HG03565 (cell line): ENCODE measurements around the gene OXLD1.

Experiments
- ATAC-seq: cut with Tn5 transposase; IDR thresholded peaks from one replicate; pipeline ENCODE4 v1.9.1; 2021; ENCODE audit warnings: mild to moderate bottlenecking, moderate library complexity; ENCODE audit not compliant: unreplicated experiment

OXLD1 gene

GRCh38 chr17:81702934-81703746, 36.7 kb upstream of the OXLD1 start, which contains the start of gene MRPL12:
TSS of gene MRPL12 (plus strand) at chr17:81703367. CDS start at chr17:81703502, 135 bp downstream.
- peak; percentile 76 for ATAC-seq

DNA sequence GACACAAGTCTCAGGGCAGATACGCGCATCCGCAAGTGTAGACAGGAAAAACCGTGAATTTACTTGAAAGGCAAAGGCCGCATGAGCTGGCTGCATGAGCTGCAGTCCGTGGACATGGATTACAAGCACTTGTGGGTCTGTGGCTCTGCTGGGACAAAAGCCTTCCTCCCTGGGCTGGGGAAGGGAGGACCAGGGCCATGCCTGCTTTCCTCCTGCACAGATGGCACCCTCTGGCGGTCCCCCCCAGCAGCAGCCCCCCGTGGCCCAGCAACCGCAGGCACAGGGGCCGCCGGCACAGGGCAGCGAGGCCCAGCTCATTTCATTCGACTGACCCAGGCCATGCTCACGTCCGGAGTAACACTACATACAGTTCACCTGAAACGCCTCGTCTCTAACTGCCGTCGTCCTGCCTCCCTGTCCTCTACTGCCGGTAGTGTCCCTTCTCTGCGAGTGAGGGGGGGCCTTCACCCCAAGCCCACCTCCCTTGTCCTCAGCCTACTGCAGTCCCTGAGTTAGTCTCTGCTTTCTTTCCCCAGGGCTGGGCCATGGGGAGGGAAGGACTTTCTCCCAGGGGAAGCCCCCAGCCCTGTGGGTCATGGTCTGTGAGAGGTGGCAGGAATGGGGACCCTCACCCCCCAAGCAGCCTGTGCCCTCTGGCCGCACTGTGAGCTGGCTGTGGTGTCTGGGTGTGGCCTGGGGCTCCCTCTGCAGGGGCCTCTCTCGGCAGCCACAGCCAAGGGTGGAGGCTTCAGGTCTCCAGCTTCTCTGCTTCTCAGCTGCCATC, 35.1 kb upstream of the OXLD1 start:
- ATAC-seq: no peak

DNA sequence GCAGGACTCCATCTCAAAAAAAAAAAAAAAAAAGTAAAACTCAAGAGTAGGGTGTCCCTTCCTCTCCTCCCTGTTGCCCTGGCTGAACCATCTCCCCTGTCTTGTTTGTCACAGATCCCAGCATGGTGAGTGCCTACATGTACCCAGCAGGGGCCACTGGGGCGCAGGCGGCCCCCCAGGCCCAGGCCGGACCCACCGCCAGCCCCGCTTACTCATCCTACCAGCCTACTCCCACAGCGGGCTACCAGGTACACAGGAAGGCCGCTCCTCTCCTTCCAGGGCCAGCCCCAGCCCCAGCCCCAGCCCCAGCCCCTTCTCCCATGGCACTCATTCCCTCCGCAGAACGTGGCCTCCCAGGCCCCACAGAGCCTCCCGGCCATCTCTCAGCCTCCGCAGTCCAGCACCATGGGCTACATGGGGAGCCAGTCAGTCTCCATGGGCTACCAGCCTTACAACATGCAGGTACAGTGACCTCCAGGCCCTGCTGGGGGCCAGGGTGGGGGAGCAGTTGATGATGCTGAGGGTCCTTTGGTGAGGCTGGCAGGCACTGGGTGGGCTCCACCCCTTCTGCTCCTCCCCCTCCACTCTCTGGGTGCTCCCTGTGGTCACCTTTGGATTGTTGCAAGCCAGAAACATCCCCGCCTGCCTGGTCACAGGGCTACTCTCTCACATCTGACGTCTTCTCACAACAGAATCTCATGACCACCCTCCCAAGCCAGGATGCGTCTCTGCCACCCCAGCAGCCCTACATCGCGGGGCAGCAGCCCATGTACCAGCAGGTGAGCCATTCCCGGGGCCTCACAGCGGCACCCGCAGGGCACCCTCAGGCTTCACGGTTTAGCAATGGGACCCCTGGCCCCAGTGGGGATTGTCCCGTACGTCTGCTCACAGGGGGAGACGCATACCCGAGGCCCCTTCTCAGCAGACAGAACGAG, 34.2 kb upstream of the OXLD1 start:
- ATAC-seq: no peak

- ATAC-seq: no peak
Measured at GRCh38 chr17:81697261-81698044, 31.0 kb upstream of the OXLD1 start.

GRCh38 chr17:81696218-81696941, 30.0 kb upstream of the OXLD1 start:
- ATAC-seq: no peak

DNA sequence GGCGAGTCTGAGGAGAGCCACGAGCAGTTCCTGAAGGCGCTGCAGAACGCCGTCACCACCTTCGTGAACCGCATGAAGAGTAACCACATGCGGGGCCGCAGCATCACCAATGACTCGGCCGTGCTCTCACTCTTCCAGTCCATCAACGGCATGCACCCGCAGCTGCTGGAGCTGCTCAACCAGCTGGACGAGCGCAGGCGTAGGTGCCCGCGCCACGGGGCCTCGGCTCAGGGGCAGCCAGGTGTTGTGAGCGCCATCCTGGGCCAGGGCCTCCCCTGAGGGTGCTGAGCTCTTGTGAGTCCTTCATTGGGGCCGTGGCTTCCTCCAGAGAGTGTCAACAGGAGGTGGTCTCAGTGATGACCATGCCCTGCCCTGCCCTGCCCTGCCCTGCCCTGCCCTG, 29.4 kb upstream of the OXLD1 start:
- no peak for ATAC-seq

GRCh38 chr17:81695211-81695610, 28.8 kb upstream of the OXLD1 start:
- no peak for ATAC-seq

DNA sequence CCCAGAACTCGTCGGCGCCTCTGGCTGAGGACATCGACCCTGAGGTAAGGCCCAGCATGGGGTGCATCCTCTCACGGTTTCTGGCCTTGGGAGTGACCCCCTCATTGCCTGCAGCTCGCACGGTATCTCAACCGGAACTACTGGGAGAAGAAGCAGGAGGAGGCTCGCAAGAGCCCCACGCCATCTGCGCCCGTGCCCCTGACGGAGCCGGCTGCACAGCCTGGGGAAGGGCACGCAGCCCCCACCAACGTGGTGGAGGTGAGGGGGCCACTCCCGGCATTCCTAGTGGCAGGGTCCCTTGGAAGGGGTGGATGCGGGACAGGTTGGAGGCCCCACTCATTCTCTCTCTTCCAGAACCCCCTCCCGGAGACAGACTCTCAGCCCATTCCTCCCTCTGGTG, 28.4 kb upstream of the OXLD1 start:
- no peak for ATAC-seq

DNA sequence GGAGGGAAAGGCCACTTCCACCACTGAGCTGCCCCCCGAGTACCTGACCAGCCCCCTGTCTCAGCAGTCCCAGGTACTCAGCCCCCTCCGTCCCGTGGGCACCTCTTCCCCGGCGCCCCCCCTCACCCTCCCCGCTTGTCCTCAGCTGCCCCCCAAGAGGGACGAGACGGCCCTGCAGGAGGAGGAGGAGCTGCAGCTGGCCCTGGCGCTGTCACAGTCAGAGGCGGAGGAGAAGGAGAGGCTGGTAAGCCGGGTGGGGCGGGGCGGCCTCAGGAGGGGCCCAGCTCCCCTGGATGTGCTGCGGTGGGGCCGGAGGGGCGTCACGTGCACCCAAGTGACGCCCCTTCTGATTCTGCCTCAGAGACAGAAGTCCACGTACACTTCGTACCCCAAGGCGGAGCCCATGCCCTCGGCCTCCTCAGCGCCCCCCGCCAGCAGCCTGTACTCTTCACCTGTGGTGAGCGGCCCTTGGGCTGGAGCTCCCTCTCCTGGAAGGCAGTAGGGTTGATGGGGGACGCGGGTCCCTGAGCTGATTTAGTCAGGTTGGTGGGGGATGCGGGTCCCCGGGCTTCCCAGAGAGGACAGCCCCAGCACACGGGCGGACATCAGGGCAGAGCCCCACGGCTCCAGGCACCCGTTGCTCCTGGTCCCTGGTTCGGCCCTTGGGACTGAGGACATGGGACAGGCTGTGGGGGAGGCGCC, 27.3 kb upstream of the OXLD1 start:
- no peak for ATAC-seq

DNA sequence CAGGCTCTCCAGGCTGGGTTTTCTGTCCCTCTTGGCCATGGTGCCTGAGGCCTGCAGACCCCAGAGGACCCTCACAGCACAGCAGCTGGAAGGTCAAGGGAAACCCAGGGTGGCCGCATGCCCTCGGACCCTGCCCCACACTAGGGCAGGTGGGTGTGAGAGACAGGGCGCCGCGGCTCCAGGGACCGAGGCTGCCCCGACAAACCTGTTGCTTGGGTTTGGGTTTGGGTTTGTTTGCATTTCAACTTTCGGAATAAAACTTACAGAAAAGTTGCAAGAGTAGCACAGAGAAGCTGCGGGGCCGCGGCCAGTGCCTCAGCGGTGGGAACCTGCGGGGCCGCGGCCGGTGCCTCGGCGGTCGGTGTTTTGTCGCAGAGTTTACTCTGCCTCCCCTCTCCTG, 25.2 kb upstream of the OXLD1 start:
- no peak for ATAC-seq

GRCh38 chr17:81691196-81691595, 24.8 kb upstream of the OXLD1 start:
- no peak for ATAC-seq

DNA sequence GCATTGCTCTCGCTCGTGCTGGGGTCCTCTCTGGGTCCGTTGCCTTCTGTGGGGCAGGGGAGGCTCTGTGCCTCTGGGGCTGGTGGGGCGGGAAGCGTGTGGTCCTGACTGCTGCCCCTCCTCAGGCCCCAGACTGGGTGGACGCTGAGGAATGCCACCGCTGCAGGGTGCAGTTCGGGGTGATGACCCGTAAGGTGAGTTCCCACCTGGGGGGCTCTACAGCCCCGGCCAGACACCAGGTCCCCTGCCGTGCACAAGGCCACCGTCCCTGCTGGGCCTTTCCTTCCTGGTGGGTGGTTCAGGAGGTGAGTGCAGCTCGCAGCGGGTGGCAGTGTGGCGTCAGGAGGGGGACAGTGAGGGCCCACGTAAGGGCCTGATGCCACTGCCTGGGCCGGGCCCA, 24.1 kb upstream of the OXLD1 start:
- no peak for ATAC-seq

DNA sequence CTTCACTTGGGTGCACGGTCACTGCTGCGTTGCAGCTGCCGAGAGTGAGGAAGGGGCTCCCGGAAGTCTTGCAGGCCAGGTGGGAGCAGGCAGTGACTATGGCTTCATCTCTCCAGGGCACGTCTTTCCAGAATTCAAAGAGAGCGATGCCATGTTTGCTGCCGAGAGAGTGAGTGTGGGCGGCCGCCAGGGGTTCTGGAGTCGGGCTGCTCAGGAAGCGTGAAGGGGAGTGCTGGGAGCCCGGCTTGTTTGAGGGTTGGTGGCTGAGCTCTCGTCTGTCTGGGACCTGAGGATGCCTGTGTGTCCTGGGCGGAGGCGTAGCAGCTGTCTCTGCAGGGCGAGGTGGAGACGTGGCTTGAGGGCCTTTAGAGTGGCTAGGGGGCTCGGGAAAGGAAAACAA, 23.7 kb upstream of the OXLD1 start:
- ATAC-seq: no peak

- ATAC-seq: no peak
Measured at GRCh38 chr17:81688616-81689015, 22.2 kb upstream of the OXLD1 start.

GRCh38 chr17:81687770-81688541, 21.6 kb upstream of the OXLD1 start:
- ATAC-seq: no peak

GRCh38 chr17:81686614-81687013, 20.2 kb upstream of the OXLD1 start:
- ATAC-seq: no peak

- no peak for ATAC-seq
Measured at GRCh38 chr17:81685108-81685507, 18.7 kb upstream of the OXLD1 start.

GRCh38 chr17:81684442-81684911, 18.1 kb upstream of the OXLD1 start:
- ATAC-seq: no peak
